Loucy (cell line): Measurements from ENCODE around the gene CORO1C.

Experiments
- H2AFZ ChIP-seq: fragments of 200-600 bp; sonication (generic); 2 replicates; pipeline ENCODE4 v1.6.0; 2016; ENCODE audit warnings: antibody characterized with exemption, mild to moderate bottlenecking, low read length, moderate library complexity
- H3F3A ChIP-seq: fragments of 200-600 bp; 2 replicates; pipeline ENCODE4 v1.6.0; 2016; ENCODE audit warnings: antibody characterized with exemption, low read depth, mild to moderate bottlenecking
- H3K27me3 ChIP-seq: fragments of 200-600 bp; sonication (generic); 2 replicates; pipeline ENCODE4 v1.6.1; 2014; ENCODE audit warnings: low read length, mild to moderate bottlenecking; ENCODE audit not compliant: insufficient read depth, poor library complexity, severe bottlenecking
- H3K36me3 ChIP-seq: fragments of 200-600 bp; sonication (generic); 2 replicates; pipeline ENCODE4 v1.6.1; 2016; ENCODE audit warnings: low read length; ENCODE audit not compliant: insufficient read depth
- H3K4me1 ChIP-seq: fragments of 200-600 bp; sonication (generic); 2 replicates; pipeline ENCODE4 v1.5.1; 2014; ENCODE audit warnings: low read length, mild to moderate bottlenecking; ENCODE audit not compliant: insufficient read depth, poor library complexity, severe bottlenecking
- H3K4me2 ChIP-seq: fragments of 200-600 bp; sonication (generic); 2 replicates; pipeline ENCODE4 v1.6.0; 2014; ENCODE audit warnings: antibody characterized with exemption, low read length, low read depth, mild to moderate bottlenecking; ENCODE audit not compliant: poor library complexity, severe bottlenecking
- H3K4me3 ChIP-seq: fragments of 200-600 bp; sonication (generic); 2 replicates; pipeline ENCODE4 v1.5.1; 2014; ENCODE audit warnings: low read length, mild to moderate bottlenecking, mixed read lengths; ENCODE audit not compliant: poor library complexity, severe bottlenecking
- H3K79me2 ChIP-seq: fragments of 200-600 bp; sonication (generic); 2 replicates; pipeline ENCODE4 v1.6.1; 2014; ENCODE audit warnings: low read length; ENCODE audit not compliant: insufficient read depth
- H3K9ac ChIP-seq: fragments of 200-600 bp; sonication (generic); 2 replicates; pipeline ENCODE4 v1.6.0; 2014; ENCODE audit warnings: mild to moderate bottlenecking, low read depth, low read length, moderate library complexity; ENCODE audit not compliant: poor library complexity, severe bottlenecking
- H3K9me2 ChIP-seq: fragments of 200-600 bp; sonication (generic); replicated peaks from 2 replicates; pipeline ENCODE4 v1.6.1; 2016; ENCODE audit warnings: low read depth, low read length, mixed read lengths
- H3K9me3 ChIP-seq: fragments of 200-600 bp; sonication (generic); 2 replicates; pipeline ENCODE4 v1.6.1; 2014; ENCODE audit warnings: mild to moderate bottlenecking, antibody characterized with exemption, low read length, low read depth; ENCODE audit not compliant: insufficient read depth
- H4K20me1 ChIP-seq: fragments of 200-600 bp; sonication (generic); 2 replicates; pipeline ENCODE4 v1.6.0; 2014; ENCODE audit warnings: antibody characterized with exemption, low read length, mild to moderate bottlenecking; ENCODE audit not compliant: insufficient read depth, poor library complexity, severe bottlenecking
- EZH2phosphoT487 ChIP-seq: fragments of 200-600 bp; IDR thresholded peaks from 2 replicates; pipeline ENCODE4 v1.6.1; 2018; ENCODE audit warnings: antibody characterized with exemption, mild to moderate bottlenecking, moderate library complexity, borderline replicate concordance
- TF ChIP-seq, protein P1 (sequence below): fragments of 200-600 bp; sonication (generic); conservative IDR thresholded peaks from 2 replicates; pipeline ENCODE4 v1.5.1; 2014; ENCODE audit warnings: mild to moderate bottlenecking, antibody characterized with exemption, low read length

The CORO1C gene

DNA sequence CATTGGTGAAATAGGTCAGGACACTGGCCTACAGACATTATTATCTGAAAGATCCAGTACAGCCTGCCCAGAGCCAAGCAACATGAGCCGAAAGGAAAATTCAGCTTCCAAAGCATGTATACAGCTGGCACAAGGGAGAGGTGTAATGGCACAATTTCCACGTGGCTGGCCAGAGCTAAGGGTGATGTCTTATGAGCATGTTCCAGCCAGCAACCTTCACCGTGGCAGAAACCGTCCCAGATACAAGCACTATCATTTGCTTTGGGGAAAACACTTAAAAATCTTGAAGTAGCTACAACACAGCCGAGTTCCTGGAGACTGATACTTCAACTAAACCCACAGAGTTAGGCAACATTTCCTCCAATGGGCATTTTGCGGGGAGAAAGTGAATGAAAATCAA lies 44.5 kb downstream of the CORO1C start:
- Histone ChIP-seq H3K9ac (no peak overlapping the region), H3F3A (peaks cover 18% of the 10 kb centered on the region), H3K9me3 (no peaks in the 10 kb centered on the region), H3K36me3 (no peaks in the 10 kb centered on the region), H3K4me3 (no peak overlapping the region), H3K4me2 (no peak overlapping the region), H4K20me1 (peaks cover 3% of the 10 kb centered on the region), H3K27me3 (no peaks in the 10 kb centered on the region), H2AFZ (no peak overlapping the region), H3K79me2 (peaks cover 80% of the 10 kb centered on the region), H3K9me2 (no peaks in the 10 kb centered on the region), H3K4me1 (peaks cover 54% of the 10 kb centered on the region)
- TF ChIP-seq, protein P1, sequence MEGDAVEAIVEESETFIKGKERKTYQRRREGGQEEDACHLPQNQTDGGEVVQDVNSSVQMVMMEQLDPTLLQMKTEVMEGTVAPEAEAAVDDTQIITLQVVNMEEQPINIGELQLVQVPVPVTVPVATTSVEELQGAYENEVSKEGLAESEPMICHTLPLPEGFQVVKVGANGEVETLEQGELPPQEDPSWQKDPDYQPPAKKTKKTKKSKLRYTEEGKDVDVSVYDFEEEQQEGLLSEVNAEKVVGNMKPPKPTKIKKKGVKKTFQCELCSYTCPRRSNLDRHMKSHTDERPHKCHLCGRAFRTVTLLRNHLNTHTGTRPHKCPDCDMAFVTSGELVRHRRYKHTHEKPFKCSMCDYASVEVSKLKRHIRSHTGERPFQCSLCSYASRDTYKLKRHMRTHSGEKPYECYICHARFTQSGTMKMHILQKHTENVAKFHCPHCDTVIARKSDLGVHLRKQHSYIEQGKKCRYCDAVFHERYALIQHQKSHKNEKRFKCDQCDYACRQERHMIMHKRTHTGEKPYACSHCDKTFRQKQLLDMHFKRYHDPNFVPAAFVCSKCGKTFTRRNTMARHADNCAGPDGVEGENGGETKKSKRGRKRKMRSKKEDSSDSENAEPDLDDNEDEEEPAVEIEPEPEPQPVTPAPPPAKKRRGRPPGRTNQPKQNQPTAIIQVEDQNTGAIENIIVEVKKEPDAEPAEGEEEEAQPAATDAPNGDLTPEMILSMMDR: no peak
- TF ChIP-seq EZH2phosphoT487: no peak

DNA sequence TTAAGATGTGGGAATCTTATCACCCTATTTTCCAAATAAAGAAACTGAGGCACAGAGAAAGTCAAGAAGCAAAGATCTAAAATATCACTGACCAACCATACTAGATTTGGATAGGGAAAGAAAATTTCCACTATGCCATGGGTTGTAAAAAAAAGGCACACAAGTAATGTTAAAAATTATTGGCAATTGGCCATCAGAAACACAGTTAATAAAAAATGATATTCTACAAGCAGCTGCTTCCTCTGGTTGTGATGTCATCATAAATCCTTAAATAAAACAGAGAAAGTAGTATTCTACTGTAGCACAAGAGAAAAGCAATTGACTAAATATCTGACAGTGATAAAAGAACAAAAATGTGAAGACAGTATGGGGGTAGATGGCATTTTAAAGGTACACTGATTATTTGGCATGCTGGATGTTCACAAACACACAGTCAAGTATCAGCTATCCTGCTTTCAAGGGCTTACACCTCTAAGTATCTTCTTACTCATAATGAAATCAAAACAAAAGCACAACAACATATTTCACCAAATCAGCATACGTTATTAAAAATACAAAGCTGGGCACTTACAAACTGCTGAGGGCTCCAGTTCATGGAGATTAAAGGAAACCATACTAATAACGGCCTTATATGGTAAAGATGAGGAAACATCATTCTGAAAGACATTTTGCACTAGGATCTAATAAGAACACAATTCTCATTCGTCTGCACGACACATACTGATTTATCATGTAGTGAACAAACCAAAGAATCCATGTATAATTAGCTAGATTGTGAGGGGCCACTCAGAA lies 45.7 kb downstream of the CORO1C start:
- peaks cover 49% of the 10 kb centered on the region for H3K4me1 ChIP-seq
- no peak overlapping the region for H3K4me3 ChIP-seq
- peaks cover 11% of the 10 kb centered on the region for H3F3A ChIP-seq
- no peak overlapping the region for H3K9ac ChIP-seq
- peaks cover 5% of the 10 kb centered on the region for H4K20me1 ChIP-seq
- peaks cover 89% of the 10 kb centered on the region for H3K79me2 ChIP-seq
- H3K36me3 ChIP-seq: no peaks in the 10 kb centered on the region
- no peaks in the 10 kb centered on the region for H3K9me3 ChIP-seq
- H3K4me2 ChIP-seq: peak overlapping the region; percentile 8
- H3K9me2 ChIP-seq: no peaks in the 10 kb centered on the region
- H2AFZ ChIP-seq: no peak overlapping the region
- no peaks in the 10 kb centered on the region for H3K27me3 ChIP-seq
- TF ChIP-seq, protein P1: no peak
- TF ChIP-seq EZH2phosphoT487: no peak

DNA sequence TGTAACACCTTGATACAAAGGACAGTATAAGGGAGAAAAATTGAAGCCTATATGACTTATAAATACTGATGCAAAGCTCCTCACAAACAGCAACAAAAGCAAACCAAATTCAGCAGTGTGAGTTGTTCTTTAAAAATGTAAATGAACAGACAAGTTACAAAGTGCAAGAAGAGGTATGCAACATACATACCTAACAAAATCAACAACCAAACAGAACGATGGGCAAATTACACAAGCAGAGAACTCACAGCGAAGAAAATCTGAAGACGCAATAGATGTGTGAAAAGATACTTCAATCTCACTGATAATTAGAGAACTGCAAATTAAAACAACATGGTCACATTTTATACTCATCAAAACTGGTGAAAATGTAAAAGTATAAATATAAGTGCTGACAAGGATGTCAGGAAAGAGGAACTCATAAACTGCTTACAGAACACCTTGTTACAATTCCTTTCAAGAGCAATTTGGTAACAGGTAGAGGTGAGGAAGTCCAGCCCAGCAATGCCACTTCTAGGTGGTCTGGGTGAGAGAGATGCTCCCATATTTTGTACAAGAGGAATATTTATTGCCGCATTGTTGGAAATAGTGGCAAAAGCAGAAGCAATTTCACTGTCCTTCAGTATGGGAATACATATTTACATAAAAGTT lies 47.3 kb downstream of the CORO1C start:
- TF ChIP-seq EZH2phosphoT487: no peak
- TF ChIP-seq, protein P1: no peak
- Histone ChIP-seq H3F3A (0 out of 2 replicates have a peak, but pooled peaks cover 7% of the 10 kb centered on the region), H3K9me2 (no peaks in the 10 kb centered on the region), H3K79me2 (peaks cover 92% of the 10 kb centered on the region), H3K27me3 (no peaks in the 10 kb centered on the region), H4K20me1 (peaks cover 14% of the 10 kb centered on the region), H3K36me3 (peaks cover 6% of the 10 kb centered on the region; the same call in 1 of the 2 replicates), H3K4me3 (no peak overlapping the region), H2AFZ (no peak overlapping the region), H3K9me3 (no peaks in the 10 kb centered on the region), H3K4me2 (no peak overlapping the region), H3K4me1 (peaks cover 45% of the 10 kb centered on the region), H3K9ac (no peak overlapping the region)
